B cell (primary cell): Measurements from ENCODE around the gene TSPAN18. TPM values are rescaled to one million over a fixed set of nuclear protein-coding genes. Genes with fewer than 3 reads are reported as not detected.

Source experiments
- ATAC-seq: fragments of 200-7000 bp; cut with Tn5 transposase; one replicate; pipeline ENCODE4 v1.10.0; 2021; ENCODE audit warnings: low read depth, mild to moderate bottlenecking, moderate number of reproducible peaks, moderate library complexity
- CTCF ChIA-PET: fragments of 350-600 bp; sonication (Branson Sonifier 250); formaldehyde crosslinking; loops from one replicate; lab custom pipeline; 2021; ENCODE audit warnings: antibody characterized with exemption, inconsistent platforms; lab: Charles Lee
- POLR2A ChIA-PET: fragments of 350-600 bp; sonication (Branson Sonifier 250); formaldehyde crosslinking; loops from one replicate; lab custom pipeline; 2021; ENCODE audit warnings: antibody characterized with exemption; lab: Charles Lee
- DNase-seq: peaks from one replicate; pipeline ENCODE4 v3.0.0; 2013
- H2AFZ ChIP-seq: 2 replicates; pipeline ENCODE4 v1.6.1; 2012; ENCODE audit warnings: mild to moderate bottlenecking, low read depth, low read length; ENCODE audit not compliant: insufficient read depth, poor library complexity, severe bottlenecking
- H3K27ac ChIP-seq, 2 donors: 1 replicate in 1 of 2; 2 replicates in 1 of 2; pipeline ENCODE4 v1.5.1; 2012 to 2013; ENCODE audit warnings: low read length in 2 of 2, mild to moderate bottlenecking in 2 of 2, moderate library complexity in 1 of 2
- H3K27me3 ChIP-seq, 4 experiments: fragments of 200-600 bp in 1 of 4; sonication (generic) in 1 of 4; replicated peaks in 1 of 4; 1 replicate in 2 of 4; 2 replicates in 2 of 4; pipeline versions ENCODE4 v1.6.1 to v1.7.0; 2013 to 2016; ENCODE audit warnings: low read length in 3 of 4, mild to moderate bottlenecking in 2 of 4, mixed read lengths in 1 of 4, moderate library complexity in 1 of 4; ENCODE audit not compliant: insufficient read depth in 4 of 4, control insufficient read depth in 3 of 4; ENCODE audit errors: control extremely low read depth in 1 of 4
- H3K36me3 ChIP-seq, 2 experiments: replicated peaks in 1 of 2; 1 replicate in 1 of 2; 2 replicates in 1 of 2; pipeline versions ENCODE4 v1.6.1 to v1.7.1; 2013; ENCODE audit warnings: low read length in 1 of 2; ENCODE audit not compliant: insufficient read depth in 2 of 2, control insufficient read depth in 1 of 2; ENCODE audit errors: control extremely low read depth in 1 of 2, extremely low read depth in 1 of 2
- H3K4me1 ChIP-seq, 2 donors: fragments of 200-600 bp in 1 of 2; sonication (generic) in 1 of 2; 1 replicate in 1 of 2; 2 replicates in 1 of 2; pipeline versions ENCODE4 v1.5.1 to v1.6.1; 2013 to 2017; ENCODE audit warnings: low read length in 2 of 2; ENCODE audit not compliant: control insufficient read depth in 2 of 2, insufficient read depth in 2 of 2
- H3K4me2 ChIP-seq: replicated peaks from 2 replicates; pipeline ENCODE3; 2012; ENCODE audit warnings: mild to moderate bottlenecking, low read depth, low read length; ENCODE audit not compliant: poor library complexity, severe bottlenecking
- H3K4me3 ChIP-seq, 5 experiments: fragments of 200-600 bp in 1 of 5; sonication (generic) in 1 of 5; 1 replicate in 3 of 5; 2 replicates in 2 of 5; pipeline versions ENCODE4 v1.5.1 to v1.7.0; 2011 to 2016; ENCODE audit warnings: low read length in 4 of 5, mild to moderate bottlenecking in 4 of 5, low read depth in 2 of 5, control low read depth in 1 of 5, moderate library complexity in 1 of 5; ENCODE audit not compliant: insufficient read depth in 1 of 5; ENCODE audit errors: control extremely low read depth in 1 of 5, extremely low read depth in 1 of 5
- H3K79me2 ChIP-seq: fragments of 200-600 bp; sonication (generic); one replicate; pipeline ENCODE4 v1.6.0; 2016; ENCODE audit warnings: low read length; ENCODE audit not compliant: control insufficient read depth, insufficient read depth
- H3K9ac ChIP-seq: fragments of 200-600 bp; sonication (generic); 2 replicates; pipeline ENCODE4 v1.6.1; 2017; ENCODE audit warnings: mild to moderate bottlenecking, low read length, moderate library complexity
- H3K9me3 ChIP-seq, 3 donors: one replicate each; pipeline versions ENCODE4 v1.6.1 to v1.7.1; 2013; ENCODE audit warnings: low read length in 2 of 3; ENCODE audit not compliant: control insufficient read depth in 2 of 3, insufficient read depth in 1 of 3; ENCODE audit errors: control extremely low read depth in 1 of 3
- H4K20me1 ChIP-seq: 2 replicates; pipeline ENCODE4 v1.6.0; 2012; ENCODE audit warnings: mild to moderate bottlenecking, low read length; ENCODE audit not compliant: insufficient read depth, control insufficient read depth, poor library complexity, severe bottlenecking
- H3K27ac Mint-ChIP-seq: one replicate; pipeline ENCODE4 v1.8.0; 2021; ENCODE audit warnings: mixed read lengths
- H3K27me3 Mint-ChIP-seq: one replicate; pipeline ENCODE4 v1.8.0; 2021; ENCODE audit warnings: mixed read lengths
- H3K4me1 Mint-ChIP-seq: one replicate; pipeline ENCODE4 v1.8.0; 2021; ENCODE audit warnings: mixed read lengths
- H3K4me3 Mint-ChIP-seq: one replicate; pipeline ENCODE4 v1.8.0; 2021; ENCODE audit warnings: mixed read lengths
- H3K9me3 Mint-ChIP-seq: one replicate; pipeline ENCODE4 v1.8.0; 2022; ENCODE audit warnings: mixed read lengths; ENCODE audit not compliant: insufficient read depth
- EZH2 ChIP-seq: IDR thresholded peaks from 2 replicates; pipeline ENCODE4 v1.6.1; 2012; ENCODE audit warnings: borderline replicate concordance, low read depth, mild to moderate bottlenecking, moderate library complexity, low read length; ENCODE audit not compliant: insufficient read depth, poor library complexity, severe bottlenecking
- WGBS: methylation state at CpG from one replicate; pipeline ENCODE4 v1.1.5; 2013; ENCODE audit warnings: missing lambda C conversion rate; ENCODE audit not compliant: insufficient coverage; 5-methylcytosine and 5-hydroxymethylcytosine counted together
- intact Hi-C: fragments of 100-400 bp; cut with micrococcal nuclease; formaldehyde crosslinking; loops from one replicate; pipeline ENCODE4 v1.10.0; 2022
- polyA plus RNA-seq: library from polyadenylated mRNA; depleted of rRNA; stranded (reverse); fragments of >200 nt; gene quantifications from 2 replicates; pipeline ENCODE4 v1.2.3, GENCODE V29; 2012
- total RNA-seq, 2 donors: library from RNA; stranded (reverse); fragments of 120-200 nt in 1 of 2; gene quantifications; 1 replicate in 1 of 2; 2 replicates in 1 of 2; pipeline versions ENCODE4 v1.2.3 to v1.2.4, GENCODE V29; 2013 to 2022
- TF ChIP-seq, protein P1 (sequence below): fragments of 200-600 bp; IDR thresholded peaks from one replicate; pipeline ENCODE4 v1.8.0; 2022; ENCODE audit warnings: antibody characterized with exemption, mild to moderate bottlenecking

The TSPAN18 gene
- total and polyA plus RNA-seq, 2 donors (not counting 1 experiment from before 2014, with no cell fraction given): 0.75 to 2.0 TPM

DNA sequence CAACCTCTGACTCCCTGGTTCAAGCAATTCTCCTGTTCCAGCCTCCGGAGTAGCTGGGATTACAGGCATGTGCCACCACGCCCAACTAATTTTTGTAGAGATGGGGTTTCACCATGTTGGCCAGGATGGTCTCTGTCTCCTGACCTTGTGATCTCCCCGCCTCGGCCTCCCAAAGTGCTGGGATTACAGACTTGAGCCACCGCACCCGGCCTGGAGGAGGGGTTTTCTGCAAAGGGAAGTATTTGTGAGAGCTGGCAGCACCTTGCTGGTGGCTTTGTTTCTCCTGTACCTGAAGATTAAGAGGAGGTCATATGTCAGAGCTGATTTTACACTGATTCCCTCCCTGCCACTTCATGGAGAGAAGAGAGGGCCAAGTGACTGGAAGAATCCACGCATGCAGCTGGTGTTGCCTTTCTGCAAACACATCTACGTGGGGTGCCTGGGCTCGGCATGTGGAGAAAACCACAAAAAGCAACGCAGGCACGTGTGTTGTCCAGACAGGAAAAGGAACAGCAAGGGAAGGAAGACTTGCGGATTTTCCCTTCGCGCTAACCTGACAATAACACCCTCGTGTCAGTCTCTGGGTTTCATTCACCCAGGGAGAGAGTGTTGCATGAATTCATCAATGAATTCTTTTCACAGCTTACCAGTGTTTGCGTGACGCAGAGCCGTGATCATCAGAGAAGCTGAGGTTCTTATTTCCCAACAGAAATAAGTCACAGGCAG is 61.9 kb downstream of the TSPAN18 start:
- H2AFZ ChIP-seq: no peak overlapping the region

DNA sequence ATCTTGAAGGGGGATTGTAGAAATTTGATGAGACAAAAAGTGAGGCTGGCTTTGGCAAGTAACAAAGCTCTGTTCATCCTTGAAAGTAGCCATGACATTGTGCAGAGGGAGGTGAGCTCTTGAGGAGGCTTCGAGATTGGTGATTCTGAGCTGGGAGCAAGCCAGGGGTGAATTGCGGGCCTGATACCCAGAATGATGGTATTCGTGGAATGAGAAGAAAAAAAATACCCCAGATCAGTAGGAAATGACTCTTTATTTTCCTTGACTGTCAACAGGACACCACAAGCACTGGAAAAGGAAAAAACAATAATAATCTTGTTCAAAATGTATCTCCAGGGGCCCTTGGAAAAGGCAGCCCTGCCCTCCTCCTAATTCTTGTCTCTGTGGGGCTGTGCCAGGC is 62.7 kb downstream of the TSPAN18 start:
- ChIA-PET POLR2A (no interaction called here), CTCF (interaction anchor here (1.5 kb wide), 2 partner anchors 9 to 13 kb away, joined by 3 to 5 read pairs; no protein-coding TSS in a partner anchor)
- ATAC-seq: no peak
- no peaks in the 10 kb centered on the region for H3K4me1 Mint-ChIP-seq
- H3K4me3 ChIP-seq: no peak overlapping the region
- no peaks in the 10 kb centered on the region for H3K36me3 ChIP-seq
- H3K27me3 ChIP-seq: peaks cover 0 to 4% (median 0%) of the 10 kb centered on the region in 4 experiments
- H3K79me2 ChIP-seq: no peaks in the 10 kb centered on the region
- peaks cover 2% of the 10 kb centered on the region for H3K9me3 Mint-ChIP-seq
- H4K20me1 ChIP-seq: no peaks in the 10 kb centered on the region
- H3K9ac ChIP-seq: no peak overlapping the region
- H3K4me3 Mint-ChIP-seq: no peak overlapping the region
- no peak for DNase-seq
- no peaks in the 10 kb centered on the region for H3K4me1 ChIP-seq
- H3K4me2 ChIP-seq: no peak overlapping the region
- intact Hi-C loops: no loop called here
- H3K9me3 ChIP-seq: no peaks in the 10 kb centered on the region
- no peak overlapping the region for H3K27ac Mint-ChIP-seq
- TF ChIP-seq EZH2: no peak
- TF ChIP-seq, protein P1, sequence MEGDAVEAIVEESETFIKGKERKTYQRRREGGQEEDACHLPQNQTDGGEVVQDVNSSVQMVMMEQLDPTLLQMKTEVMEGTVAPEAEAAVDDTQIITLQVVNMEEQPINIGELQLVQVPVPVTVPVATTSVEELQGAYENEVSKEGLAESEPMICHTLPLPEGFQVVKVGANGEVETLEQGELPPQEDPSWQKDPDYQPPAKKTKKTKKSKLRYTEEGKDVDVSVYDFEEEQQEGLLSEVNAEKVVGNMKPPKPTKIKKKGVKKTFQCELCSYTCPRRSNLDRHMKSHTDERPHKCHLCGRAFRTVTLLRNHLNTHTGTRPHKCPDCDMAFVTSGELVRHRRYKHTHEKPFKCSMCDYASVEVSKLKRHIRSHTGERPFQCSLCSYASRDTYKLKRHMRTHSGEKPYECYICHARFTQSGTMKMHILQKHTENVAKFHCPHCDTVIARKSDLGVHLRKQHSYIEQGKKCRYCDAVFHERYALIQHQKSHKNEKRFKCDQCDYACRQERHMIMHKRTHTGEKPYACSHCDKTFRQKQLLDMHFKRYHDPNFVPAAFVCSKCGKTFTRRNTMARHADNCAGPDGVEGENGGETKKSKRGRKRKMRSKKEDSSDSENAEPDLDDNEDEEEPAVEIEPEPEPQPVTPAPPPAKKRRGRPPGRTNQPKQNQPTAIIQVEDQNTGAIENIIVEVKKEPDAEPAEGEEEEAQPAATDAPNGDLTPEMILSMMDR: no peak
- H2AFZ ChIP-seq: no peak overlapping the region
- WGBS: no CpG with 5 or more reads among the region's 3 CpGs
- H3K27ac ChIP-seq: no peak overlapping the region
- H3K27me3 Mint-ChIP-seq: peaks cover 6% of the 10 kb centered on the region

More for the DNA sequence above, 61.9 kb downstream of the TSPAN18 start:
- POLR2A ChIA-PET: no interaction called here
- no peak overlapping the region for H3K27ac Mint-ChIP-seq
- no peak for TF ChIP-seq EZH2
- TF ChIP-seq, protein P1: no peak
- no peaks in the 10 kb centered on the region for H3K79me2 ChIP-seq
- H4K20me1 ChIP-seq: no peaks in the 10 kb centered on the region
- no peak overlapping the region for H3K4me3 ChIP-seq
- no peak overlapping the region for H3K4me3 Mint-ChIP-seq
- no peak overlapping the region for H3K27ac ChIP-seq
- H3K27me3 Mint-ChIP-seq: peaks cover 3% of the 10 kb centered on the region
- H3K4me1 ChIP-seq: no peaks in the 10 kb centered on the region
- H3K4me1 Mint-ChIP-seq: no peaks in the 10 kb centered on the region
- ATAC-seq: no peak
- peaks cover 0 to 4% (median 0%) of the 10 kb centered on the region in 4 experiments for H3K27me3 ChIP-seq
- CTCF ChIA-PET: interaction anchor here (1.5 kb wide), 2 partner anchors 9 to 13 kb away, joined by 3 to 5 read pairs; no protein-coding TSS in a partner anchor
- no peaks in the 10 kb centered on the region for H3K36me3 ChIP-seq
- no peak overlapping the region for H3K9ac ChIP-seq
- no peak for DNase-seq
- no peaks in the 10 kb centered on the region for H3K9me3 ChIP-seq
- H3K9me3 Mint-ChIP-seq: peaks cover 2% of the 10 kb centered on the region
- intact Hi-C loops: no loop called here
- no peak overlapping the region for H3K4me2 ChIP-seq
- WGBS: 33% methylated on average over 13 of the region's 18 CpGs
